Retina (tissue), 1 donor: ENCODE data around the gene RFX8.

Experiments used
- DNase-seq: peaks from one replicate; pipeline ENCODE4 v3.0.0-alpha.2; 2016

The RFX8 gene

DNA sequence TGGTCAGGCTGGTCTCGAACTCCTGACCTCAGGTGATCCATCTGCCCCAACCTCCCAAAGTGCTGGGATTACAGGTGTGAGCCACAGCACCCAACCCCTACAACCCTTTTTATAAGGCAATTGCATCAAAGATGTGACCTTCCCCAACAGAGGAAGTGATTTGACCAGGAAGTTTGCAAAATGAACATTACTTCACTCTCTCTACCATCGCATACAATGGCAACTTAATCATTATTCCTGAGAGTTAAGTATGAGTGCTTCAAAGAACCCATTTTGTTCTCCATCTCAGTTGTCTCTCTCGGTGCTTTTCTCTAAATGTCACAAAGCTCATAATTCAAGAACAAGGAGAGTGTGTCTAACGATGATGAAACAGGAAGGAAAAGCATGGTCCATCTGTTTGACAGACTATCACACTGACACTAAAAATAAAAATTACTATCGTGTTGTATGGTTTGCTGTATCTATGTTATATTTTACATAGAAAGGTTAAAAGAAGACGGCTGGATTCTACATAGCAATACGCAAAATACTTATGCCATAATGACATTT is 69.5 kb downstream of the RFX8 start:
- DNase-seq: no peak

DNA sequence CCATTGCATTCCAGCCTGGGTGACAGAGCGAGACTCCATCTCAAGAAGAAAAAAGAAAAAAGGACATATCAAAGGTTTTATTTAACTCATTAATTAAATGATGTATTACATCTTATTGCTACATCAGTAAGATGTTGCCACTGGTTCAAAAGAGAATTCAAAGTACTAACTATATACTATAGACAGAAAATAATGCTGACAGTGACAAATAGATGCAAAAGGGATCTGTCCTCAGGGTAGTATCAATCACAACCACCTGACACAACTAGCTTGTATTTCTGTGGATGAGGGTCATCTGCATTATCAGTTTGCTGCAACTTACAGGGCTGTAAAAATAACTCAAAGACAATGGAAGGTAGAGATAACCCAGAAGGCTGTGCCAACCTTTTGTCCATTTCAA is 71.2 kb downstream of the RFX8 start:
- DNase-seq: no peak

GRCh38 chr2:101402630-101403029 is 72.3 kb downstream of the RFX8 start:
- no peak for DNase-seq

DNA sequence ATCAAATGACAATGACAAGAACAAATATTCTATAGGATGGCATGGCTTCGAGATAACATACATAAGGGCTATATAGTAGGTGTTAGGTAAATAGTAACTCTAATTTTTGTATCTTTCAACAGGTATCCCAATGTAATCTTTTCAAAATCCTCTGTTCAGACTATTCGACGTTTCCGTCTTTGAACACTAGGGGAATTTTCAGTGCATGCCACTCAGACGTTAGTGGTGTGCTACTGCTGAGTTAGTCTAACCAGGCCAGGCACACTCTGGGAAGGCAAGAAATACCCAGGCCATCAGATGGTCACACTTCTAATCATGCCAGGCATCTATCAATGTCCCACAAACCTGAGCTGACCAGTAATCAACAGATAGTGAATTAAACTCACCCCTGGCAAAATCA is 73.0 kb downstream of the RFX8 start:
- no peak for DNase-seq

DNA sequence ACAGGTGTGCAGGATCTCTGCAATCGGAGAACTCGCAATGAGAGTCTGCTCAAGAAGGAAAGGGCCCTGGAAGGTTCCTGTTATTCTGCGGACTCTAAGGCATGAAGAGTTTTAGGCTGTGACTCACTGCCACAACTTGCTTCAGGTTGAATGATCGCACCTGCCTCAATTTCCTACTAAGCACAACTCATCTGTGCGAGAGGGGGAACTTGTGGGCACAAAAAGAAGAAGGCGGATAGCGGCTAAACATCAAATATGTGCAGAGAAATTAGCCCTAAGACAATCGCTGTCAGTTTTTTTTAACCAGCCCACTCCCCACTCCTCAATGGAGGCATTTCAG is 73.6 kb downstream of the RFX8 start:
- no peak for DNase-seq

- no peak for DNase-seq
These were observed 74.2 kb downstream of the RFX8 start for GRCh38 chr2:101400506-101401325.

DNA sequence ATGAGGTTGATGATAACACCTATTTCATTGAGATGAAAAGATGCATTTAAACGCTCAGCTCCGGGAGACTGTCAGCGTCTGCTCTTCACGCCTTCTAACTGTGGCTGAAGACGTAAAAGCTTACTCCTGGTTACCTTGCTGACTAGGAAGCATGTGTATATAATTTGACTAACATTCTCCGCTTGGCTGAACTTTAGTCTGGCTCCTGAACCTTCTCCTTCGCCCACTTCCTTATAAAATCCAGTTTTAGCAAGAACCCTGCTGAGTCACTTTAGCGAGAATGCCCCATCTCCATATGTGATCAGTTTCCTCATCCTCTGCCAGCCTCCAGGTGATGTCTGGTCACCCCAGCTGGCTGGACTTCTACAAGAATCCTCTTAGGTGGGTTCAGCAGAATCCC is 74.9 kb downstream of the RFX8 start:
- DNase-seq: no peak

GRCh38 chr2:101399021-101399799 is 75.7 kb downstream of the RFX8 start:
- DNase-seq: peak; percentile 30

DNA sequence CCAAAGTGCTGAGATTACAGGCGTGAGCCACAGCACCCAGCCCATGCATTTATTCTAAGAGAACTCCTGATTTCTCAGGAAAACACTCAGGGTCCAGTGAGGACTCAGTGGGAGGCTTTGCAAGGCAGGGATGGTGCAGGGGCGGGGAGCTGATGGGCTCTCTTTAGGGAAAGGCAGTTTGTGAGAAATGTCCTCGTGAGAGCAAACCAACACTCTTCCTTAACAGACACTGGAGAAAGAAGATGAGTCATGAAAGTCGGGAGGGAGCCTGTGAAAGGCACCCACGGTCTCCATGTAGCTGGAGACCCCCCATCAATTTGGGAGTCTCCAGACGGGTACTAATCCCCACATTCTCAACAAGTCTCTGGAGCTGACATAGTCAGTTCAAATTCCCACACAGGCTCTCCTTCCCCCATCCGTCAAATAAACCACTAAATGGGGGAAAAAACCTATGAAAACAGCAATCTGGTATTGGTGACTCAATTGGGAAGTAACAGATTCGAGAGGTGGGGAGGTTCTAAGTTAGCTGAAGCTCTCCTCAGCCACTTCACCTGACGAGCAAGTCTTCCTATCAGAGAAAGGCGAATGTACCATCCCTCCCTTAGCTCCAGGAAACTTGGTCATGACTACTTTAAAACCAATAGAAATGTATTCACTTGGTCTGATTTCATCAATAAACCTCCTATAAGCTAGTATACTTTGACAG is 76.6 kb downstream of the RFX8 start:
- DNase-seq: no peak

- no peak for DNase-seq
These were observed 78.6 kb downstream of the RFX8 start for GRCh38 chr2:101396316-101396717.

- DNase-seq: no peak
These were observed 79.2 kb downstream of the RFX8 start for GRCh38 chr2:101395545-101396315.

DNA sequence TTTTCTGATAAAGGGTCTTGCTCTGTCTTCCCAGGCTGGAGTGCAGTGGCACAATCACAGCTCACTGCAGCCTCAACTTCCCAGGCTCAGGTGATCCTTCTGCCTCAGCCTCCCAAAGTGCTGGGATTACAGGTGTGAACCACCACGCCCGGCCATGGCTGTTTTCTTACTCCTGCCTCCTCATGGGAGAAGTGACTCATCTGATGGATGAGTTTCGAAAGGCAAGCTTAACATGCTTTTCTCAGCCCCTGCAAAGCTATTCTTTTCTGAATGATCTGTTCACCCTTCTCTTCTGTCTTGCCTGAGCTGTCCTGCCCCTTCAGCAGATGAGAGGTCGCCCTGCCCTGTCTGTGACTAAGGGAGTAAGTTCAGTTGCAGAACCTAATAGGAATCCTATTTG is 86.7 kb downstream of the RFX8 start:
- DNase-seq: no peak

GRCh38 chr2:101387151-101387834 is 87.6 kb downstream of the RFX8 start, which contains the start of gene CREG2:
CREG2 (minus strand) TSS chr2:101387503; CDS start chr2:101387457, 46 bp downstream.
- peak; percentile 88 for DNase-seq

DNA sequence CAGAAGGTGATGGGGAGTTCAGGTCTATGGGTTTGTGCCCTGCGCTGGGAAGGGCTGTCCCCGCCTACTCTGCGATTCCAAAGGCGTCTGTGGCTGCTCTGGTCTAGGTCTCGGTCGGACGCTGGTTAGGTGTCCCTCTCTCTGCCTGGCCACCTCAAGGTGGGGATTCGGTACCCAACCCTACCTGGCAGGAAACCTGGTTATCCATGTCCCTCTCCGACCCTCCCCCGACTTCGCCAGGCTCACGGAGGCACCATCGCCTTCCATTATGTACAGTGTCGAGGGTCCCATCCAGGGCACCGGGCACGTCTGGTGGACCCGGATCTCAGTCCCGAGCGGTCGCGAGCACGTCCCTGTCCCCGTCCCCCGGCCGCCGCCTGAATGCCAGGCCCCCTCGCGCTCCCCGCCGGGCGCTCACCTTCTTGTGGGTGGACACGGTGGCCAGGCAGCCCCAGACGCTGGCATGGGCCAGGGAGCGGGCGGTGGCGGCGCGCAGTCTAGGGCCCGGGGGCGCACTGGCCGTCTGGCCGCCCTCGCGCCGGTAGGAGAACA is 88.2 kb downstream of the RFX8 start:
- peak; percentile 60 for DNase-seq

- no peak for DNase-seq
These were observed 91.8 kb downstream of the RFX8 start for GRCh38 chr2:101383016-101383541.

DNA sequence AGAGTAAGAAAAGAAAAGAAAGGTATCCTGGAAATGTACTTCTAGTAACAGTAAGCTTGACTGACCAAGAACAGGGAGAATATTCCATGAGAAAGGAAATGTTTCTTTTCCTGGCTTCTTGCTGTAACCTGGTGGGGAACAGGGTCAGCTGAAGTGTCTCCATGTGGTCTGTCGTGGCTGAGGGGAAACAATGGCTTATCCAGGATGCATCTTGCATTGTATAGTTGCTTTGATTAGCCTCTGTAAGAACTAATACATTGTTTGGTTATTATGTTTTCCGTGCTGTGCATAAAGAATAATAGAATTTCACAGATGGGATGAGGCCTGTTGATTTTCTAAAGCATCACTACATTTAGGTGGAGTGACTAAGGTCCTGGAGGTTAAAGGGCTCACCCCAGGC is 92.5 kb downstream of the RFX8 start:
- no peak for DNase-seq

- no peak for DNase-seq
These were observed 94.5 kb downstream of the RFX8 start for GRCh38 chr2:101380376-101380775.

GRCh38 chr2:101379091-101379490 is 95.8 kb downstream of the RFX8 start:
- no peak for DNase-seq

DNA sequence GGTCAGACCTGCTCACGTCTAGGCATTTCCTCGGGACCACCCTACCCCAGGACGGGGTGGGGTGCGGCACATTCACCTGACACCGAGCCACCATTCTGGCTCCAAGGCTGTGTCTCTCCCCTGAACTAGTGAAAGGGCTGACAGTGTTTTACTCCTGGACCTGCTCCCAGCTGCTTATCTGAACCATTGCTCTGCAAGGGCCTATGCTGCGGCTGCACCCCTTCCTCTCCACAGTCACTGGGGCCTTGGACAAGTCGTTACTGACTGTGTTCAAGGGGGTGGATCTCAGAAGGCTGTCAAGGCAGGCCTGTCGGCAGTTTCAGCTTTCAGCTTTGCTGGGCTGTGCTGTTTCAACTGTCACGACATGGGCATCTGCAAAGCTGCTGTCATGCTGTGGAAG is 99.3 kb downstream of the RFX8 start:
- DNase-seq: no peak

DNA sequence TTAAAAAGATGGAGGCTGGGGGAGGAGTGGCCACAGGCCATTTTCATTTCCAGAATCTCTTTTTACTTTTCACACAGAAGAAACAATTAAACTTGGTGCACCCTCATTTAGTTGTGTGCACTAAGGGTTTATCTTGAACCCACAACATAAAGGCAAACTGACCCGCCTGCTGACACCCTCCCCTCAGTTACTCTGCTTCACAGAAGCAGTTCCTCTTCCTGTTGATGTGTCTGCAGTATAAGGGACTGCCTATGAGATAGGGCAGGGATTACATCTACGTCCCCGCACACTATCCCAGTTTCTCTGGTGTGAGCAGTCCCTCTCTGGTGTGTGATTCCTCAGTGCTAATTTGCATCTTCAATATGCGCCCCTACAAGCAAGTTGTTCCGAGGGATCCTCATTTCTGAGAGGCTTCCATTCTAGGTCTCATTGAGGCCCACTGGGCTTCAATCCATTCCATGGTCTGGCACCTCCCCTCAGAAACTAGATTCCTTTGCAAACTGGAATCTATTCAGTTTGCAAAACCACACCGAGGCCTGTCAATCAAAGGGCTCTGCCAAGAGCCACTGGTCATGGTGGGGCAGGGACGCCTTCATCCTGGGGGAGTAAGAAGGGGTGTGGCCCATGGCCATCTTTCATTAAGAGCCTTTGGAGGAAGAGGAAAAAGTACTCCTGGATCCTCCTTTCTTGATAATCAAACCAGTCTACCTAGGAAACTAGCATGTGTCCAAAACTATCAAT is 99.9 kb downstream of the RFX8 start:
- DNase-seq: no peak

DNA sequence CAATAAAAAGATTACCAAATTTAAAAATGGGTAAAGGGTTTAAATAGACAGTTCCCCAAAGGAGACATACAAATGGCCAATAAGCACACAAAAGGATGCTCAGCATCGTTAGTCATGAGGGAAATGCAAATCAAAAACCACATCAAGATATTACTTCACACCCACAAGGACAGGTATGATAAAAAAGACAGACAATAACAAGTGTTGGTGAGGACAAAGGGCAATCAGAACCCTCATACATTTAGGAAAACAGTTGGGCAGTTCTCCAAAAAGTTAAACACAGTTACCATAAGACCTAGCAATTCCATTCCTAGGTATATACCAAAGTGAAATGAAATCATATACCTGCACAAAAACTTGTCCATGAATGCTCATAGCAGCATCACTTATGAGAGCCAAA is 102.1 kb downstream of the RFX8 start:
- no peak for DNase-seq
